ENCODE measurements around the gene NOL4L. TPM values are rescaled to one million over a fixed set of nuclear protein-coding genes. Genes with fewer than 3 reads are reported as not detected.

Gene NOL4L
- total RNA-seq, 1 donor from 2014 or later: 19.7 TPM

GRCh38 chr20:32433311-32434021, 151.7 kb downstream of the NOL4L start:
- no peak overlapping the region for H3K27ac ChIP-seq
- no peaks in the 10 kb centered on the region for H3K27me3 ChIP-seq
- TF ChIP-seq, protein P1, sequence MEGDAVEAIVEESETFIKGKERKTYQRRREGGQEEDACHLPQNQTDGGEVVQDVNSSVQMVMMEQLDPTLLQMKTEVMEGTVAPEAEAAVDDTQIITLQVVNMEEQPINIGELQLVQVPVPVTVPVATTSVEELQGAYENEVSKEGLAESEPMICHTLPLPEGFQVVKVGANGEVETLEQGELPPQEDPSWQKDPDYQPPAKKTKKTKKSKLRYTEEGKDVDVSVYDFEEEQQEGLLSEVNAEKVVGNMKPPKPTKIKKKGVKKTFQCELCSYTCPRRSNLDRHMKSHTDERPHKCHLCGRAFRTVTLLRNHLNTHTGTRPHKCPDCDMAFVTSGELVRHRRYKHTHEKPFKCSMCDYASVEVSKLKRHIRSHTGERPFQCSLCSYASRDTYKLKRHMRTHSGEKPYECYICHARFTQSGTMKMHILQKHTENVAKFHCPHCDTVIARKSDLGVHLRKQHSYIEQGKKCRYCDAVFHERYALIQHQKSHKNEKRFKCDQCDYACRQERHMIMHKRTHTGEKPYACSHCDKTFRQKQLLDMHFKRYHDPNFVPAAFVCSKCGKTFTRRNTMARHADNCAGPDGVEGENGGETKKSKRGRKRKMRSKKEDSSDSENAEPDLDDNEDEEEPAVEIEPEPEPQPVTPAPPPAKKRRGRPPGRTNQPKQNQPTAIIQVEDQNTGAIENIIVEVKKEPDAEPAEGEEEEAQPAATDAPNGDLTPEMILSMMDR (IDR thresholded peaks at IDR 0.05): no peak
- DNase-seq: no peak
- no peaks in the 10 kb centered on the region for H3K9me3 ChIP-seq
- no peak for ATAC-seq
- H3K4me3 ChIP-seq: no peak overlapping the region
- peaks cover 98% of the 10 kb centered on the region for H3K36me3 ChIP-seq
- H3K4me1 ChIP-seq: no peaks in the 10 kb centered on the region
- intact Hi-C loops (cut with DNase I): no loop called here

DNA sequence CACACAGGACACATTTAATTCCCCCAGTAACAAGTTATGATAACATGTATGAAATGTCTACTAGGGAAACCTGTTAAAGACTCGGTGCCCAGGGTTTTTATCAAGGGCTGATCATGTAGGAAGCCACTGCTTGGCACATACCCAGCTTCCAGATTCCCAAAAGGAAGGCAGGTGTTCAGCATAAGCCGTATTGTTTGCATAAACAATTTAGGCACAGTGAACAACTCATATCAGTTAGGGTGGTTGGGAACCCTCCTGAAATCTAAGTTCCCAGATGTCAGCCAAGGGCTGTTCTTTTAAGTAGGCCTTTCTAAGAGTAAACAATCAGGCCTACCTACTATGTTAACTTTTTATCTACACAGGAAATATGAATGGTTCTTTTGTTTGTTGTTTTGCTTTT, 152.9 kb downstream of the NOL4L start:
- Histone ChIP-seq H3K4me3 (no peak overlapping the region), H3K9me3 (no peaks in the 10 kb centered on the region), H3K27me3 (no peaks in the 10 kb centered on the region), H3K27ac (no peak overlapping the region), H3K36me3 (peaks cover 100% of the 10 kb centered on the region), H3K4me1 (no peaks in the 10 kb centered on the region)
- TF ChIP-seq, protein P1 (IDR thresholded peaks at IDR 0.05): no peak
- DNase-seq (no peak), ATAC-seq (no peak)
- intact Hi-C loops (cut with DNase I): no loop called here

DNA sequence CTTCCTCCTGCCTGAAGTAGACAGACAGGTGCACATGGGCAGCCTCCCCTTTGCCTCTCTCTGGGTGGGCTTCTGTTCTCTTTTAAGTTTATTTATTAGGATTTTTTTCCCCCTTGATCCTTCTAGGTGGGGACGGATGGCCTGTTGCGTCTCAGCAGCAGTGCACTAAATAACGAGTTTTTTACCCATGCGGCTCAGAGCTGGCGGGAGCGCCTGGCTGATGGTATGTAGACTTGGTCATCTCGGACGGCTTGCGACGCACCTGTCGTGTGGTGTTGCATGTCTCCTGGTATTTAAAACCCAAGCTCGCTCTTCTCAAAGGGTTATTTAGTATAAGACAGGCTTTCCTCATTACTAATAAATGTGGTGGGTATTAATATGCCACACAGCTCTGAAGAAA, 153.7 kb downstream of the NOL4L start:
- intact Hi-C loops (cut with DNase I): no loop called here
- TF ChIP-seq, protein P1 (IDR thresholded peaks at IDR 0.05): no peak
- H3K36me3 ChIP-seq: peaks cover 93% of the 10 kb centered on the region
- no peaks in the 10 kb centered on the region for H3K27me3 ChIP-seq
- H3K4me3 ChIP-seq: no peak overlapping the region
- H3K9me3 ChIP-seq: no peaks in the 10 kb centered on the region
- H3K4me1 ChIP-seq: no peaks in the 10 kb centered on the region
- no peak for DNase-seq
- ATAC-seq: no peak
- no peak overlapping the region for H3K27ac ChIP-seq

DNA sequence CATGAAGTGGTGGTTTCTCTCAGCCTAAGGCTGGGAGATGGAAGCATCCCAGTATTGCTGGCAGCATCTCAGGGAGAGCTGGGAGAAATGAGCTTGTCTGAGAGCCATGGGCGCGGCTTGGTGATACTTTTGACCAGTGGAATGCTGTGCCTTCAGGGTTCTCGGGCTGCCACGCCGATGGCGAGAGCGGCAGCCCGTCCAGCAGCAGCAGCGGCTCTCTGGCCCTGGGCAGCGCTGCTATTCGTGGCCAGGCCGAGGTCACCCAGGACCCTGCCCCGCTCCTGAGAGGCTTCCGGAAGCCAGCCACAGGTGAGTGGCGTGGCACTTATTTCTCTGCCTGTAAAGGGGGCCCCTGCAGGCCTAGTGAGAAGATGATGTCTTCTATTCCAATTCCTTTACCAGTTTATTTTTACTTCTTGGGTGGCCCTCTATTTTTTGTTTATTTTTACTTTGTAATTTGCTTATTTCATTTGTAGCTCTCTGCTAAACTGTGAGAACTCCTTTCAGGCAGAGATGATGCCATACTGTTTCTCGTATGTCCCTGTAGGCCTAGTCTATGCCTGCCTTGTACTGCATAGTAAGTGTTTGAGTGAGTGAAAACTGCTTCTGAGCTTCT, 155.3 kb downstream of the NOL4L start:
- ATAC-seq (no peak), DNase-seq (no peak)
- H3K4me1 ChIP-seq: no peaks in the 10 kb centered on the region
- intact Hi-C loops (cut with DNase I): no loop called here
- TF ChIP-seq, protein P1 (IDR thresholded peaks at IDR 0.05): no peak
- no peaks in the 10 kb centered on the region for H3K27me3 ChIP-seq
- no peak overlapping the region for H3K4me3 ChIP-seq
- H3K27ac ChIP-seq: no peak overlapping the region
- H3K36me3 ChIP-seq: peaks cover 76% of the 10 kb centered on the region
- H3K9me3 ChIP-seq: no peaks in the 10 kb centered on the region

DNA sequence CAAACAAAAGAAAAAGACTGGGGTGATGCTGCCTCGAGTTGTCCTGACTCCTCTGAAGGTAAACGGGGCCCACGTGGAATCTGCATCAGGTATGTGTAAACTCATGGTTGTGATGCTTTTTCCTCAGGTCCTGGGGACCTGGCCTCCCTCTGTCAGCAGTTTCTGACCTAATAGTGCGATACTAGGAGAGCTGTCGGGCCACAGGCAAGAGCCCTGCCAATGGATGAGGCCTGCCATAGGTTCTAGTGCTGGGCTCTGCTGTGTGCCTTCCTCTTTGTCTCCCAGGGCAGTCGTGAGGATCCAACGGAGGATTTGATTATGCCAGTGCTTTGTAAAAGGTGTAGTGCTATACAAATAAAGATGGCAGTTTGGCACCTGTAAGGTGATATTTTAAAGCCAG, 155.8 kb downstream of the NOL4L start:
- DNase-seq (no peak), ATAC-seq (no peak)
- H3K4me1 ChIP-seq: no peaks in the 10 kb centered on the region
- no peak overlapping the region for H3K4me3 ChIP-seq
- no peaks in the 10 kb centered on the region for H3K27me3 ChIP-seq
- TF ChIP-seq, protein P1 (IDR thresholded peaks at IDR 0.05): no peak
- H3K27ac ChIP-seq: no peak overlapping the region
- intact Hi-C loops (cut with DNase I): no loop called here
- no peaks in the 10 kb centered on the region for H3K9me3 ChIP-seq
- peaks cover 71% of the 10 kb centered on the region for H3K36me3 ChIP-seq
